H7 (cell line): ENCODE data around the gene IGF2R. TPM values are rescaled to one million over a fixed set of nuclear protein-coding genes. Genes with fewer than 3 reads are reported as not detected.

Source experiments
- DNase-seq: peaks from one replicate; pipeline ENCODE4 v3.0.0; 2012
- H3K27me3 ChIP-seq: 2 replicates; pipeline ENCODE4 v1.6.0; 2011; ENCODE audit warnings: mild to moderate bottlenecking, low read length; ENCODE audit not compliant: control insufficient read depth, insufficient read depth
- H3K36me3 ChIP-seq: replicated peaks from 2 replicates; pipeline ENCODE4 v1.5.1; 2011; ENCODE audit warnings: low read length; ENCODE audit not compliant: control insufficient read depth, insufficient read depth
- H3K4me3 ChIP-seq: 2 replicates; pipeline ENCODE4 v1.5.1; 2011; ENCODE audit warnings: low read depth, mild to moderate bottlenecking, control low read depth, low read length, moderate library complexity; ENCODE audit not compliant: insufficient read depth
- total RNA-seq: library from RNA; depleted of rRNA; stranded (reverse); fragments of >200 nt; shearing (Covaris generic); gene quantifications from 2 replicates; pipeline ENCODE4 v1.2.3, GENCODE V29; 2014

The IGF2R gene
- total RNA-seq, 1 experiment from 2014 or later: 29.4 TPM

DNA sequence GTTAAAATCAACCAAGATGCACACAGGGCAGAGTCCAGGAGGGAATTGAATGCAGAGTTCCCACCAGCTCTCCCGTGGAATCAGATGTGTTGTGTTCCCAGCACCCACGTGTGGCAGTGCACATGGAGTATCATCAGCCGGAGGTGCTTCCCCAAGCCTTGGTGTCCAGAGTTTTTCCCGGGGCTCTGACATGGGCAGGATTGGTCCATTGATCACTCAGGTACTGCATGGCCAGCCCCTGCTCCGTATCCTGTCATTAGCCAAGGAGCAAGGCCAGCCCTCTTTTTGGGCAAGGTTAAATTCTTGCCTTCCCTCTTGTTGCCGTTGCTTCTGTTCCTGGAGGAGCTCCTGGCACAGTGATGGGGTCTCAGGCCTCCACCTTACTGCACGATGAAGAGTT lies 124.2 kb downstream of the IGF2R start:
- H3K27me3 ChIP-seq: no peaks in the 10 kb centered on the region
- H3K4me3 ChIP-seq: no peak overlapping the region
- H3K36me3 ChIP-seq: peaks cover 25% of the 10 kb centered on the region
- DNase-seq: no peak

DNA sequence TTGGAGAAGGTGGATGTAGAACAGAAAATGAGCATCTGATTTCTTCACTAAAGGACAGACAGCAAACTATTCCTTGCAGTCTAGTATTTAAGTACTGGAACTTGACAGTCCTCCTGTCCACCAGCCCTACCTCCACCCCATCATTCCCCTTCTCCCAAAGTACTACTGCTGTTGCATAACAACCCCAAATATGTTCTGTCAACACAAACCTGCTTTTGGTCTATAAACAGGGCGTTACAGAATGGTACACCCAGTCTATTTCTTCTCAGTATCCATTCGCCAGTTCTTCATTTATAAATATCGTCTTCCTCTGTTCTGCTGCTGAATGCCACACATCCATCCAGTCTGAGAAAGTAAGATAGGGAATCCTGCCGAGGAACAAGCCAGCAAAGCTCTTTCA lies 125.1 kb downstream of the IGF2R start:
- no peak for DNase-seq
- peaks cover 24% of the 10 kb centered on the region for H3K36me3 ChIP-seq
- H3K4me3 ChIP-seq: no peak overlapping the region
- no peaks in the 10 kb centered on the region for H3K27me3 ChIP-seq

DNA sequence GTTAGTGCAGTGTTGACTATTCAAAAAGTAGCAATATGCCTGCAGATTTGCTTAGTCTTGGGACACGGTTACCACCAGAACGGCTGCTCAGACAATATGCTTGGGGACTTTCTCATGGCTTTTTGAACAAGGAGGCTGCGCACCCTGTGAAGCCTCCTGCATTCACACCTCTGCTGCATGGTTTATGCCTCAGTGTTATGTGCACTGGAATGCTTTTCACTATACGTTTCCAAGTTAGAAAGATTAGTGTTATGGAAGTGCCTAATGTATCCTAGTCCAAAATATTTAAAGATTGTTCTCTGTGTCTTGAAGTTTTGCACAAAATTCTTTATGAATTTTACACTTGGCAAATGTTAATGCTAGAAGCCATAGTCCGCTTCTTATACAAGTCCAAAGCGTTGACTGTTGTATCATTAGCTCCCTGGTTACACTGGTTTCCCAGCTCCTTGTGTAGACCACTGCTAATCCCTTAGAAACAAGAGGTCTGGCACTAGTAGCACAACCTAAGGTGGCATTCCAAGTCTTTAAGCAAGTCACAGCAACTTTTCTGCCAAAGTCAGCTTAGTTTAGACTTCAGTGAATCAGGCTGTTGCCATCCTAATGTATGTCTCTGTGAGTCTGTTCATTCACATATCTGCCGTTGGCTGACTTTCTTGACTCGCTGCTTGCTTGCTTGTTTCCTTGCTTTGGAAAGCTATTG lies 126.4 kb downstream of the IGF2R start:
- DNase-seq: no peak
- no peak overlapping the region for H3K4me3 ChIP-seq
- H3K27me3 ChIP-seq: no peaks in the 10 kb centered on the region
- peaks cover 12% of the 10 kb centered on the region for H3K36me3 ChIP-seq

DNA sequence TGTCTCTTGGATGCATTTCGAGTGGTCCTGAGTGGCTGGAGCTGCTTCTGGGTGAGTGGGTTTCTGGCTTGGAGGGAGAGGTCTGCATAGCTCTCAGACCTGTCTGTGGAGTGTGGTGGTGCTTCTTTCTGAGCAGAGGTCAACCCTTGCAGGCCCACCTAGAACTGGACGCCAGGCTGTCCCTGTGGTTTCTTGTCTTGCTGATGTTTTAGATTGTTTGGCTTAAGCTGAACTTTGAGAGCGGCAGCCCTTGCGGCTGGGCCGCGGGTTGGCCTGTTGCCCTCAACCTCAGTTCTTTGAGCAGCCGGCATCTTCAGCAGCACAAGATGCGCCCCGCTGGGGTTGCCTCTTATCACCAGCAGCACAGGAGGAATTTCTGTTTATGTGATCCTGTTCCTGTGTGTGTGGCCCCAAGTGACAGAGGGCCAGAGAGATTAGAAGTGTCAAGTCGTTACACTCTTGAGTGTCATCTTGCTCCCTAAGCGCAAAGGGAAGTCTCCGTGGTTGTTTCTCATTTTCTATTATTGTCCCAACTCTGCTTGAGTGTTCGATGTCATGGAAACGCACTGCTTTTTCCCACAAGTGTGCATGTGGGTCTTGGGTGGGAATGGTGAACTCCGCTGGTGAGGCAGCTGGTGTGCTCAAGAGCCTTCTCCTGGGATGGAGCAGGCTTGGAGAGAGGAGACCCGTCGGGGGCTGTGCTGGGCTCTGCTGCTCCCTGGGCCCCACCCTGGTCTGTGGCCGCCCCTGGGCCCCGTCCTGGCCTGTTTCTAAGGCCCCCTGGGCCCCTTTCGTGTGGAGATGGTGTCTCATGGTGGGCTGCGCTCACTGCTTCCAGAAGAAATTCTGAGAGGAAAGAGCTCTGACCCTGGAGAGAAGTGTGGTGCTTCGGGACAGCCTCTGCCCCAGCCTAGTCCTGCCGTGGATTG lies 132.7 kb downstream of the IGF2R start:
- Histone ChIP-seq H3K27me3 (no peaks in the 10 kb centered on the region), H3K4me3 (no peak overlapping the region), H3K36me3 (peaks cover 7% of the 10 kb centered on the region)
- no peak for DNase-seq

DNA sequence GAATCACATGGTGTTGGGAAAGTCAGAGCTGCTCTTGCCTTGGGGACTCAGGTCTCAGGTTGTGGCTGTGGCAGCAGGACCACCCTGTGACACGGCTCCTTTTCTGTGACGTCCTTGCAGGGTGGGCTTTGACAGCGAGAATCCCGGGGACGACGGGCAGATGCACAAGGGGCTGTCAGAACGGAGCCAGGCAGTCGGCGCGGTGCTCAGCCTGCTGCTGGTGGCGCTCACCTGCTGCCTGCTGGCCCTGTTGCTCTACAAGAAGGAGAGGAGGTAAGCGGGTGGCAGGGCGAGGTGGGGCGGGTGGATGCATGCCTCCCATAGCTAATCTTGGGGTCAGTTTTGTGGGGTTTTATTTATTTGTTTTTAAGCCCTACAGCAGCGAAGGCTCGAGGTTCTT lies 133.5 kb downstream of the IGF2R start:
- Histone ChIP-seq H3K36me3 (peaks cover 7% of the 10 kb centered on the region), H3K27me3 (no peaks in the 10 kb centered on the region), H3K4me3 (no peak overlapping the region)
- DNase-seq: no peak

DNA sequence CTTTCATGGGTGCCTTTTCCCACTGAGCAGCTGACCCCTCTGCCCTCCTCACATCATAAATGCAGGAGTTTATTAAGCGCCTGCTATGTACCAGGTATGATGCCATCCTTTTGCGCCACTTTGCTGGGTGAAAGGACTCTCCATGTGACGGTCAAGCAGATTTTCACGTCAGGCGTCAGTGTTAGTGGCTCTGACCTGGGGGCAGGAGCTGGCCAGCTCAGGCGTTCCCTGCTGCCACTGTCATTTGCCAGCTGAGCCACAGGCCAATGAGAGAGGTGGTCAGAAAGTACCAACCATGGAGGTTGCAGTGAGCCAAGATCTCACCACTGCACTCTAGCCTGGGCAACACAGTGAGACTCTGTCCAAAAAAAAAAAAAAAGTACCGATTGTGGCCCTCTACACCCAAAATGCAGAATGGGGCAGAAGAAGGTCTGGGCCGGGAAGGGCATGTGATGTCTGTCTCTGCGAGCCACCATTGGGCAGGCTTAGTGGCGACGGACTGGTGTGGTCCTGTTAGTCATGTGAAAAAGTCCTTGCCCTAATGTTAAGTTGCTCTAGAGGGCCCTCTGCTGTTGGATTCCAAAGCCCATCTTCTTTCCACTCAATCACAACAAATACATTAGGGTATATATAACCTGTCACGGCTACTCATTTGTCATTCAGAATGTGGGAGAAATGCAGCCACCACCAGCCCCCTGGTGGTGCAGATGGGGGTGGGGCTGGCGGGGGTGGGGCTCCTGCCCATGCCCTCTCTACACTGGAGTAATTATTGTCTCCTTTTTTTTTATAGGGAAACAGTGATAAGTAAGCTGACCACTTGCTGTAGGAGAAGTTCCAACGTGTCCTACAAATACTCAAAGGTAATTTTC lies 134.3 kb downstream of the IGF2R start:
- H3K27me3 ChIP-seq: no peaks in the 10 kb centered on the region
- no peak overlapping the region for H3K4me3 ChIP-seq
- peaks cover 7% of the 10 kb centered on the region for H3K36me3 ChIP-seq
- peak; percentile 84 for DNase-seq

DNA sequence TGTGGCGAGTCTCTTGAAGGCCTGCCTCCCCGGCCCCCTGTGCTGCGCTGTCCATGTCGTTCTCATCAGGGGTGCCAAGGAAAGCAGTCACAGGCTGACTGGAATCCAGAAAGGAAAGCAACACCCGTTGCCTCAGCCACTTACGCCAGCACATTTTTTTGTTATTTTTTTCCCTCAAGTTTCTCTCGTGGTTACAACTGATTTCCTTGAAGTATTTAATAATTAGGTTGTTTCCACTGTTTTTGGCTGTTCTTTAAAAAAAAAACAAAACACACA lies 134.9 kb downstream of the IGF2R start:
- no peak for DNase-seq
- Histone ChIP-seq H3K36me3 (peaks cover 7% of the 10 kb centered on the region), H3K4me3 (no peak overlapping the region), H3K27me3 (no peaks in the 10 kb centered on the region)

DNA sequence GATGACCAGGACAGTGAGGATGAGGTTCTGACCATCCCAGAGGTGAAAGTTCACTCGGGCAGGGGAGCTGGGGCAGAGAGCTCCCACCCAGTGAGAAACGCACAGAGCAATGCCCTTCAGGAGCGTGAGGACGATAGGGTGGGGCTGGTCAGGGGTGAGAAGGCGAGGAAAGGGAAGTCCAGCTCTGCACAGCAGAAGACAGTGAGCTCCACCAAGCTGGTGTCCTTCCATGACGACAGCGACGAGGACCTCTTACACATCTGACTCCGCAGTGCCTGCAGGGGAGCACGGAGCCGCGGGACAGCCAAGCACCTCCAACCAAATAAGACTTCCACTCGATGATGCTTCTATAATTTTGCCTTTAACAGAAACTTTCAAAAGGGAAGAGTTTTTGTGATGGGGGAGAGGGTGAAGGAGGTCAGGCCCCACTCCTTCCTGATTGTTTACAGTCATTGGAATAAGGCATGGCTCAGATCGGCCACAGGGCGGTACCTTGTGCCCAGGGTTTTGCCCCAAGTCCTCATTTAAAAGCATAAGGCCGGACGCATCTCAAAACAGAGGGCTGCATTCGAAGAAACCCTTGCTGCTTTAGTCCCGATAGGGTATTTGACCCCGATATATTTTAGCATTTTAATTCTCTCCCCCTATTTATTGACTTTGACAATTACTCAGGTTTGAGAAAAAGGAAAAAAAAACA lies 136.1 kb downstream of the IGF2R start:
- Histone ChIP-seq H3K4me3 (no peak overlapping the region), H3K36me3 (peaks cover 7% of the 10 kb centered on the region), H3K27me3 (no peaks in the 10 kb centered on the region)
- DNase-seq: no peak

DNA sequence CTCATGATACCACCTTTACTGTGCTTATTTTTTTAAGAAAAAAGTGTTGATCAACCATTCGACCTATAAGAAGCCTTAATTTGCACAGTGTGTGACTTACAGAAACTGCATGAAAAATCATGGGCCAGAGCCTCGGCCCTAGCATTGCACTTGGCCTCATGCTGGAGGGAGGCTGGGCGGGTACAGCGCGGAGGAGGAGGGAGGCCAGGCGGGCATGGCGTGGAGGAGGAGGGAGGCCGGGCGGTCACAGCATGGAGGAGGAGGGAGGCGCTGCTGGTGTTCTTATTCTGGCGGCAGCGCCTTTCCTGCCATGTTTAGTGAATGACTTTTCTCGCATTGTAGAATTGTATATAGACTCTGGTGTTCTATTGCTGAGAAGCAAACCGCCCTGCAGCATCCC lies 137.1 kb downstream of the IGF2R start:
- no peaks in the 10 kb centered on the region for H3K27me3 ChIP-seq
- peaks cover 7% of the 10 kb centered on the region for H3K36me3 ChIP-seq
- no peak for DNase-seq
- H3K4me3 ChIP-seq: no peak overlapping the region

DNA sequence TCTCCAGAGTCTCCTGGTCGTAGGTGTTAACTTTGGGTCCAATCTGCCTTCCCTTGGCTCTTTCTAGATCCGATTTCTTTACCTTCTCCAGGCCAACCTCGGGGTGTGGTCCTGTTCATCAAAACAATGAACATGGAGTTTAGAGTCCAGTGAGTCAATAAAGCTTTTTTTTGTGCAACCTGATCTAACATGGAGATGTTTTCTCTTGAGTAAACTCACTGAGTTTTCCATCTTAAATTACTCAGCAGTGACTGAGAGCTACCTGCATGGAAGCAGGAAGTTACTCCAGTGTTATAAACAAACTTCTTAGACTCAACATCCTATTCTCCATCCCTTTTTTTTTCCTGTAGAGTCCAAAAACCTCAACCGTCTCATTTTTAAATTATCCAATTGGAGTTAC lies 137.8 kb downstream of the IGF2R start:
- H3K27me3 ChIP-seq: no peaks in the 10 kb centered on the region
- DNase-seq: no peak
- no peak overlapping the region for H3K4me3 ChIP-seq
- H3K36me3 ChIP-seq: peaks cover 7% of the 10 kb centered on the region

DNA sequence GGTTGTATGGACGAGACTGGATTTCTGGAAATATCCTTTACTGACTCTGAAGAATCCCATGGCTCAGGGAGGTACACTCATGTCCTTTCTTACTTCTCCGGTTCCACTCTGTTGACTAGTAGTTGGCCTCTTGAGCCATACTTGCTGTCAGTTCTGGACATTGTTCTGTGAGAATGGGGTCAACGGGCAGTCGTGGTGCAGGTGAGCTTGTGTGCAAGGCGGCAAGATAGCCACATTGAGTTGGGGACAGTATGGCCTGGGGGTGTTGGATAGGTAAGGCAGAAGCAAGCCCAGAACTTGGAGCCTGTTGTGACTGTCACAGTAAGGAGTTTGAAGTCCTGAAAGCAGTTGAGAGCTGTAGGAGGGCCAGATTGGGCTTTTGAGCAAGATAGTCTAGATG lies 139.2 kb downstream of the IGF2R start:
- Histone ChIP-seq H3K36me3 (peaks cover 7% of the 10 kb centered on the region), H3K4me3 (no peak overlapping the region), H3K27me3 (no peaks in the 10 kb centered on the region)
- no peak for DNase-seq

DNA sequence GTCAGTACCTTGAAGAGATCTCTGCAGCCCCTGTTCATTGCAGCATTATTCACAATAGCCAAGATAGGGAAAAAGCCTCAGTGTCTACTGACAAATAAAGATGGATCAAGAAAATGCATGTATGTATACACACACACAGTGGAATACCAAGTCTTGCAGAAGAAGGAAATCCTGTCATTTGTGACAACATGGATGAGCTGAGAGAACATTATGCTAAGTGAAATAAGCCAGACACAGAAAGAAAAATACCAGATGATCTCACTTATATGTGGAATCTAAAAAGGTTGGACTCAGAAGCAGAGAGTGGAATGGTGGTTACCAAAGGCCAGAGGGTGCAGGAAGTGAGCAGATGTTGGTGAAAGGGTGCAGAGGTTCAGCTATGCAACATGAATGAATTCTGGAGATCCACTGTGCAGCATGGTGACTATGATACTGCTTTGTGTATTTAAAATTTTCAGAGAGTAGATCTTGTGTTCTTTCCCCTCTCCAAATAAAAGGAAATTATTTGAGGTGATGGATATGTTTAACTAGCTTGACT lies 141.8 kb downstream of the IGF2R start:
- Histone ChIP-seq H3K27me3 (no peaks in the 10 kb centered on the region), H3K36me3 (no peaks in the 10 kb centered on the region), H3K4me3 (no peak overlapping the region)
- DNase-seq: no peak

DNA sequence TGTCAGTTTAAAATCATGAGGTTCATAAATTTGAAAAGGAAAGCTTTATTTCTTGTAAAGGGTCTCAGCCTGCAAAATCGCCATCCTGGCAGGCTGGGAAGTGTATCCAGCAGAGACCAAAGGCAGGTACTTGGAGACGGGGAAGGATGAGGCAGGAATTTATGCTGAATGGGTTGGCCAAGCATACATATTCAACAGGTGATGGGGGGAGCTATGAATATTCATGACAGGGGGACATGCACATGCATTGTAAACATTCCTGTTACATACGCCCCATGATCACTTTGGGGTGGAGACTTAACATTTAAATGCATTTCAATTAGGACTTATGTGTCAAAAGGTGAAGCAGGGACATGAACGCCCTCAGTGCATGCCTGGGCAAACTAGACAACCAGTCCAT lies 142.9 kb downstream of the IGF2R start:
- no peaks in the 10 kb centered on the region for H3K27me3 ChIP-seq
- DNase-seq: peak; percentile 78
- no peak overlapping the region for H3K4me3 ChIP-seq
- no peaks in the 10 kb centered on the region for H3K36me3 ChIP-seq
